Uterus (tissue), 2 donors: ENCODE measurements around the gene STX1B.

Experiments used
- POLR2A ChIP-seq, 2 donors: fragments of 450-650 bp; IDR thresholded peaks; one replicate each; pipeline ENCODE4 v1.6.1; 2016; ENCODE audit warnings: antibody characterized with exemption in 2 of 2, mild to moderate bottlenecking in 1 of 2, moderate library complexity in 1 of 2
- TF ChIP-seq, protein P1 (sequence below), 4 experiments: fragments of 200-600 bp in 2 of 4; fragments of 450-650 bp in 2 of 4; sonication (generic) in 2 of 4; IDR thresholded peaks; one replicate each; pipeline ENCODE4 v1.5.1; 2016 to 2019; ENCODE audit warnings: antibody characterized with exemption in 4 of 4, mild to moderate bottlenecking in 2 of 4, moderate library complexity in 1 of 4

- TF ChIP-seq, protein P1, sequence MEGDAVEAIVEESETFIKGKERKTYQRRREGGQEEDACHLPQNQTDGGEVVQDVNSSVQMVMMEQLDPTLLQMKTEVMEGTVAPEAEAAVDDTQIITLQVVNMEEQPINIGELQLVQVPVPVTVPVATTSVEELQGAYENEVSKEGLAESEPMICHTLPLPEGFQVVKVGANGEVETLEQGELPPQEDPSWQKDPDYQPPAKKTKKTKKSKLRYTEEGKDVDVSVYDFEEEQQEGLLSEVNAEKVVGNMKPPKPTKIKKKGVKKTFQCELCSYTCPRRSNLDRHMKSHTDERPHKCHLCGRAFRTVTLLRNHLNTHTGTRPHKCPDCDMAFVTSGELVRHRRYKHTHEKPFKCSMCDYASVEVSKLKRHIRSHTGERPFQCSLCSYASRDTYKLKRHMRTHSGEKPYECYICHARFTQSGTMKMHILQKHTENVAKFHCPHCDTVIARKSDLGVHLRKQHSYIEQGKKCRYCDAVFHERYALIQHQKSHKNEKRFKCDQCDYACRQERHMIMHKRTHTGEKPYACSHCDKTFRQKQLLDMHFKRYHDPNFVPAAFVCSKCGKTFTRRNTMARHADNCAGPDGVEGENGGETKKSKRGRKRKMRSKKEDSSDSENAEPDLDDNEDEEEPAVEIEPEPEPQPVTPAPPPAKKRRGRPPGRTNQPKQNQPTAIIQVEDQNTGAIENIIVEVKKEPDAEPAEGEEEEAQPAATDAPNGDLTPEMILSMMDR (IDR thresholded peaks at IDR 0.05), result no peak
- TF ChIP-seq POLR2A (IDR thresholded peaks at IDR 0.05), result no peak
These were observed 45.0 kb downstream of the STX1B start for GRCh38 chr16:30965436-30965835.
